NCI-H460 (cell line): ENCODE measurements around the gene PIK3IP1. TPM values are rescaled to one million over a fixed set of nuclear protein-coding genes. Genes with fewer than 3 reads are reported as not detected.

ENCODE experiments used
- small RNA-seq, 2 experiments: library from RNA; depleted of rRNA; stranded (forward); fragments of <200 nt; gene quantifications; one replicate each; pipeline ENCODE3, GENCODE V24; 2014
- total RNA-seq: library from RNA; depleted of rRNA; stranded (reverse); fragments of >200 nt; shearing (Covaris generic); gene quantifications from 2 replicates; pipeline ENCODE4 v1.2.3, GENCODE V29; 2014; rRNA removed

The PIK3IP1 gene
- total RNA-seq, 1 experiment from 2014 or later = 0.07 TPM

Small RNAs within 50 kb of the gene (small RNA-seq; reads per million reads assigned to genes)
- gene RNA5SP496 = 0 reads per million in 2 experiments

Other genes with a start within 250 kb of the PIK3IP1 start
- 8.5 and 9.7 TPM in 2 replicates for gene SMTN, start 211.2 kb downstream of the PIK3IP1 start, total RNA-seq
- gene SELENOM, start 184.9 kb downstream of the PIK3IP1 start, total RNA-seq = 32.0 and 36.2 TPM in 2 replicates
- 0.35 and 0.54 TPM in 2 replicates for gene INPP5J, start 169.5 kb downstream of the PIK3IP1 start, total RNA-seq
- gene PLA2G3, start 152.0 kb downstream of the PIK3IP1 start, total RNA-seq = not detected in 2 replicates
- gene RNF185, start 132.3 kb downstream of the PIK3IP1 start, total RNA-seq = 46.8 and 53.3 TPM in 2 replicates
- gene LIMK2, start 80.2 kb downstream of the PIK3IP1 start, total RNA-seq = 31.3 and 37.3 TPM in 2 replicates
- gene PATZ1, start 53.9 kb upstream of the PIK3IP1 start, total RNA-seq = 14.2 and 14.7 TPM in 2 replicates
- 88.2 and 93.2 TPM in 2 replicates for gene DRG1, start 107.1 kb upstream of the PIK3IP1 start, total RNA-seq
- 7.8 and 8.2 TPM in 2 replicates for gene EIF4ENIF1, start 197.4 kb upstream of the PIK3IP1 start, total RNA-seq
- gene SFI1, start 204.0 kb upstream of the PIK3IP1 start, total RNA-seq = 10.5 and 11.8 TPM in 2 replicates